Measurements from ENCODE around the gene PARP11. TPM values are rescaled to one million over a fixed set of nuclear protein-coding genes. Genes with fewer than 3 reads are reported as not detected.

The PARP11 gene
- total and polyA plus RNA-seq, 2 of the 8 experiments (the other 6 are each of a cell fraction or from before 2014, with no cell fraction given), result 4.2 to 13.3 TPM

DNA sequence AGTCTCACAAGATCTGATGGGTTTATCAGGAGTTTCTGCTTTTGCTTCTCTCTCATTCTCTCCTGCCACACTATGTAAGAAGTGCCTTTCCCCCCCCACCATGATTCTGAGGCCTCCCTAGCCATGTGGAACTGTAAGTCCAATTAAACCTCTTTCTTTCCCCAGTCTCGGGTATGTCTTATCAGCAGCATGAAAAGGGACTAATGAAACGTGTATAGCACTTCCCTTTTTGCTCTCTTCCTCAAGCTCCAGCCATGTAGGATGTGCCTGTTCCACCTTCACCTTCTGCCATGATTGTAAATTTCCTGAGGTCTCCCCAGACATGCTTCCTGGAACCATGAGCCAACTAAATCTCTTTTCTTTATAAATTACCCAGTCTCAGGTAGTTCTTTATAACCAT lies 113.3 kb downstream of the PARP11 start (continued):
- TF ChIP-seq TAF7 (optimal IDR thresholded peaks at IDR 0.05; ENCODE audit: borderline replicate concordance, low read depth, low read length), result no peak
- TF ChIP-seq CREB1 (IDR thresholded peaks at IDR 0.05), result no peak

Other genes with a start within 250 kb of the PARP11 start
- gene CRACR2A, start 120.3 kb downstream of the PARP11 start, total RNA-seq (2021; fragmentation: NEBNext Ultra II Directional; extraction: Animal tissue kit (Norgen Biotek cat#: 25700)), result 3.0 and 3.2 TPM in 2 replicates
- gene CRACR2A, start 120.3 kb downstream of the PARP11 start, polyA plus RNA-seq (2011; rRNA removed), result 0.75 and 0.85 TPM in 2 replicates